MCF 10A (cell line): ENCODE measurements around the gene TMPRSS13. TPM values are rescaled to one million over a fixed set of nuclear protein-coding genes. Genes with fewer than 3 reads are reported as not detected.

Experiments used
- BruUV-seq: library from RNA; stranded (reverse); fragments of 400-500 nt; replicated peaks from 2 replicates; lab custom pipeline; 2021; lab: Mats Ljungman, UMichigan
- CTCF ChIA-PET: fragments of 300-600 bp; sonication (Branson Sonifier 250); formaldehyde crosslinking; extraction: SDS; loops from one replicate; lab custom pipeline; 2021; ENCODE audit warnings: antibody characterized with exemption, inconsistent platforms; lab: Yijun Ruan, JAX
- POLR2A ChIA-PET: fragments of 300-600, 350-650 bp; sonication (Branson Sonifier 250); formaldehyde crosslinking; extraction: SDS; loops from one replicate; lab custom pipeline; 2020; ENCODE audit warnings: antibody characterized with exemption, inconsistent platforms; lab: Yijun Ruan, JAX
- DNase-seq: peaks from one replicate; pipeline ENCODE4 v3.0.0-alpha.2; 2018; ENCODE audit not compliant: unreplicated experiment
- H3K27ac Mint-ChIP-seq: one replicate; pipeline ENCODE4 v1.8.0; 2022; ENCODE audit warnings: mild to moderate bottlenecking, low read depth, mixed read lengths; ENCODE audit not compliant: unreplicated experiment
- H3K27me3 Mint-ChIP-seq: one replicate; pipeline ENCODE4 v1.8.0; 2022; ENCODE audit warnings: mixed read lengths; ENCODE audit not compliant: insufficient read depth, unreplicated experiment
- H3K36me3 Mint-ChIP-seq: one replicate; pipeline ENCODE4 v1.8.0; 2022; ENCODE audit warnings: mild to moderate bottlenecking, moderate library complexity, mixed read lengths; ENCODE audit not compliant: insufficient read depth, unreplicated experiment
- H3K4me1 Mint-ChIP-seq: one replicate; pipeline ENCODE4 v1.8.0; 2022; ENCODE audit warnings: mixed read lengths; ENCODE audit not compliant: insufficient read depth, unreplicated experiment
- H3K4me3 Mint-ChIP-seq: one replicate; pipeline ENCODE4 v1.8.0; 2022; ENCODE audit warnings: mild to moderate bottlenecking, moderate library complexity, mixed read lengths; ENCODE audit not compliant: unreplicated experiment
- H3K9me3 Mint-ChIP-seq: one replicate; pipeline ENCODE4 v1.8.0; 2022; ENCODE audit warnings: mixed read lengths; ENCODE audit not compliant: unreplicated experiment
- CTCF ChIP-seq: fragments of 200-600 bp; IDR thresholded peaks from one replicate; pipeline ENCODE4 v1.8.0; 2022; ENCODE audit warnings: antibody characterized with exemption, mild to moderate bottlenecking; ENCODE audit not compliant: unreplicated experiment
- intact Hi-C: fragments of 100-400 bp; cut with micrococcal nuclease; formaldehyde crosslinking; loops from 2 replicates; pipeline ENCODE4 v1.14.1; 2022
- total RNA-seq: library from RNA; stranded (reverse); gene quantifications from 2 replicates; pipeline ENCODE4 v1.2.3, GENCODE V29; 2022

Gene TMPRSS13
- total RNA-seq, 1 experiment from 2014 or later, result not detected

- H3K27me3 Mint-ChIP-seq, result peaks cover 40% of the 10 kb centered on the region
- ChIA-PET CTCF (interaction anchor here (0.7 to 1.5 kb wide), 5 partner anchors 9 to 202 kb away, joined by 3 to 5 read pairs (median 4); no protein-coding TSS in a partner anchor), POLR2A (no interaction called here)
- no peaks in the 10 kb centered on the region for H3K4me1 Mint-ChIP-seq
- no peak for DNase-seq
- H3K36me3 Mint-ChIP-seq, result no peaks in the 10 kb centered on the region
- TF ChIP-seq CTCF, result no peak
- H3K27ac Mint-ChIP-seq, result no peak overlapping the region
- intact Hi-C loops, result no loop called here
- BruUV-seq, result no TSS peak
- peaks cover 16% of the 10 kb centered on the region for H3K9me3 Mint-ChIP-seq
- H3K4me3 Mint-ChIP-seq, result no peak overlapping the region
Observed at GRCh38 chr11:117851106-117851505, 78.1 kb downstream of the TMPRSS13 start.

Other genes with a start within 250 kb of the TMPRSS13 start
- not detected in 2 replicates for gene DSCAML1, start 132.2 kb downstream of the TMPRSS13 start, total RNA-seq
- not detected in 2 replicates for gene FXYD2, start 104.7 kb downstream of the TMPRSS13 start, total RNA-seq
- not detected in 2 replicates for gene FXYD6, start 52.7 kb downstream of the TMPRSS13 start, total RNA-seq
- gene IL10RA, start 57.0 kb upstream of the TMPRSS13 start, total RNA-seq, result not detected in 2 replicates
- not detected in 2 replicates for gene TMPRSS4, start 147.7 kb upstream of the TMPRSS13 start, total RNA-seq
- gene SMIM35, start 157.6 kb upstream of the TMPRSS13 start, total RNA-seq, result not detected in 2 replicates
- gene SCN4B, start 223.4 kb upstream of the TMPRSS13 start, total RNA-seq, result 0.32 TPM in 1 of 2 replicates, not detected in the other
- not detected in 2 replicates for gene SCN2B, start 247.2 kb upstream of the TMPRSS13 start, total RNA-seq